RWPE2 (cell line): ENCODE results near the gene SMTNL1.

Experiments
- ATAC-seq: fragments of 200-7000 bp; cut with Tn5 transposase; 3 replicates; pipeline ENCODE4 v1.9.1; 2021; ENCODE audit warnings: low read depth
- DNase-seq: peaks from one replicate; pipeline ENCODE4 v3.0.0-alpha.2; 2020; ENCODE audit warnings: low spot score
- H3K27ac ChIP-seq: fragments of 450-650 bp; 2 replicates; pipeline ENCODE4 v1.5.1; 2017; ENCODE audit warnings: mild to moderate bottlenecking; ENCODE audit not compliant: poor library complexity, severe bottlenecking
- H3K27me3 ChIP-seq: fragments of 250-450 bp; sonication (Bioruptor Pico); 2 replicates; pipeline ENCODE4 v1.5.1; 2021; ENCODE audit warnings: mild to moderate bottlenecking, moderate library complexity; ENCODE audit not compliant: insufficient read depth, poor library complexity, severe bottlenecking
- H3K36me3 ChIP-seq: fragments of 250-450 bp; sonication (Bioruptor Pico); 2 replicates; pipeline ENCODE4 v1.5.1; 2020; ENCODE audit warnings: low read depth, mild to moderate bottlenecking, moderate library complexity
- H3K4me1 ChIP-seq: fragments of 250-450 bp; sonication (Bioruptor Pico); 2 replicates; pipeline ENCODE4 v1.5.1; 2021; ENCODE audit warnings: mild to moderate bottlenecking, moderate library complexity; ENCODE audit not compliant: insufficient read depth, poor library complexity, severe bottlenecking
- H3K4me3 ChIP-seq: fragments of 250-450 bp; sonication (Bioruptor Pico); 2 replicates; pipeline ENCODE4 v1.5.1; 2021; ENCODE audit warnings: mild to moderate bottlenecking, moderate library complexity; ENCODE audit not compliant: severe bottlenecking
- H3K9me3 ChIP-seq: fragments of 250-450 bp; sonication (Bioruptor Pico); 2 replicates; pipeline ENCODE4 v1.5.1; 2021; ENCODE audit warnings: mild to moderate bottlenecking, moderate library complexity; ENCODE audit not compliant: severe bottlenecking
- CTCF ChIP-seq: fragments of 450-650 bp; IDR thresholded peaks from one replicate; pipeline ENCODE4 v1.5.1; 2017; ENCODE audit warnings: mild to moderate bottlenecking, moderate library complexity; ENCODE audit not compliant: poor library complexity, severe bottlenecking

Gene SMTNL1

GRCh38 chr11:57596266-57596885 is 59.0 kb downstream of the SMTNL1 start:
- no peaks in the 10 kb centered on the region for H3K27me3 ChIP-seq
- TF ChIP-seq CTCF: no peak
- no peaks in the 10 kb centered on the region for H3K4me1 ChIP-seq
- DNase-seq: no peak
- H3K4me3 ChIP-seq: no peak overlapping the region
- no peak for ATAC-seq
- no peaks in the 10 kb centered on the region for H3K36me3 ChIP-seq
- H3K9me3 ChIP-seq: no peaks in the 10 kb centered on the region
- H3K27ac ChIP-seq: no peak overlapping the region

GRCh38 chr11:57597461-57597915 is 60.1 kb downstream of the SMTNL1 start, which contains the start of gene SERPING1:
SERPING1 (plus strand) TSS chr11:57597685; CDS start chr11:57598271, 586 bp downstream.
- no peak for DNase-seq
- no peak within 1 kb of the TSS for H3K27ac ChIP-seq

GRCh38 chr11:57597916-57598830 is 60.8 kb downstream of the SMTNL1 start:
- Histone ChIP-seq H3K36me3 (no peaks in the 10 kb centered on the region), H3K4me1 (no peaks in the 10 kb centered on the region), H3K4me3 (no peak overlapping the region), H3K9me3 (no peaks in the 10 kb centered on the region), H3K27ac (no peak overlapping the region), H3K27me3 (no peaks in the 10 kb centered on the region)
- ATAC-seq (no peak), DNase-seq (no peak)
- TF ChIP-seq CTCF: no peak

More at GRCh38 chr11:57597461-57597915, 60.1 kb downstream of the SMTNL1 start, which contains the start of gene SERPING1:
- no peaks in the 10 kb centered on the region for H3K4me1 ChIP-seq
- H3K4me3 ChIP-seq: no peak within 1 kb of the TSS
- no peaks in the 10 kb centered on the region for H3K27me3 ChIP-seq
- ATAC-seq: no peak
- H3K9me3 ChIP-seq: no peaks in the 10 kb centered on the region
- no peaks in the 10 kb centered on the region for H3K36me3 ChIP-seq
- TF ChIP-seq CTCF: no peak

- H3K9me3 ChIP-seq: no peaks in the 10 kb centered on the region
- DNase-seq (no peak), ATAC-seq (no peak)
These were observed 61.4 kb downstream of the SMTNL1 start for GRCh38 chr11:57598831-57599155.

More at GRCh38 chr11:57598831-57599155, 61.4 kb downstream of the SMTNL1 start:
- H3K4me3 ChIP-seq: no peak overlapping the region
- no peak overlapping the region for H3K27ac ChIP-seq
- no peaks in the 10 kb centered on the region for H3K4me1 ChIP-seq
- H3K36me3 ChIP-seq: no peaks in the 10 kb centered on the region
- H3K27me3 ChIP-seq: no peaks in the 10 kb centered on the region
- TF ChIP-seq CTCF: no peak
